HG03432 (cell line): ENCODE data around the gene SCP2.

Source experiments
- ATAC-seq: cut with Tn5 transposase; IDR thresholded peaks from one replicate; pipeline ENCODE4 v1.9.1; 2021; ENCODE audit warnings: mild to moderate bottlenecking, moderate library complexity; ENCODE audit not compliant: unreplicated experiment

The SCP2 gene

DNA sequence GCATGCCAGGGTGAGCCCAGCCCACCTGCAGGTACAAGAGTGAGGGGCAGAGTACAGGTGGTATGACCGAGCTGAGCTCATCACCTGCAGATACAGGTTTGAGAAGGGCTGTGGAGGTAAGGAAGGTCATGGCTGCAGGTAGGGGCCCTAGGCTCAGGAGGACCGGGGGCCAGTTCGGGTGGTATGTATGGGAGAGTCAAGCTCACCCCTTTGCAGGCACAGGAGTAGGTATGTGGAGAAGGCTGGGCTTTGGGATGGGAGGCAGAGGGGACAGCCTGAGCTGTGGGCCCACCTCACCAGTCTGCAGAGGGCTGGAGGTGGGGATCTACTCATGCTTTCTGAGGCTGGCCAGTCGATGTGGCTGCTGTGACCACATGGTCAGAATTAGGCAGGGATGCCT is 152.2 kb downstream of the SCP2 start:
- no peak for ATAC-seq

DNA sequence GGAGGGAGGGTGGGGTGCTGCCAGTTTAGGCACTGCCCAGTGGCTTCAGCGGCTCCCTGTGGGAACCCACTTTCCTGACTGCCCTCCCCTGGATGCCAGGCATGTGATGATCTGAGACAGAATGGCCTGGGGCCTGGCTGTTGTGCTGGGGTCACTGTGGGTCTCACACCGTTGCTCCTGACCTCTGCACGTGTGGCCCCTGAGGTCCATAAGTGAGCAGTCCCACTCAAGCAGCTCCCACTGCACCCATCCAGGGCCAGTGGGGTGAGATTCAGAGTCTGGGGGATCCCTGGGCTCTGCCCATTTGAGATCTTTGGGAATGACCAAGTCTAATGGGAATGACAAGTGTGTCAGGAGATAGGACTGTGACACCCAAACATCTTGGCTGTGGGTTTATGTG is 153.0 kb downstream of the SCP2 start:
- no peak for ATAC-seq

DNA sequence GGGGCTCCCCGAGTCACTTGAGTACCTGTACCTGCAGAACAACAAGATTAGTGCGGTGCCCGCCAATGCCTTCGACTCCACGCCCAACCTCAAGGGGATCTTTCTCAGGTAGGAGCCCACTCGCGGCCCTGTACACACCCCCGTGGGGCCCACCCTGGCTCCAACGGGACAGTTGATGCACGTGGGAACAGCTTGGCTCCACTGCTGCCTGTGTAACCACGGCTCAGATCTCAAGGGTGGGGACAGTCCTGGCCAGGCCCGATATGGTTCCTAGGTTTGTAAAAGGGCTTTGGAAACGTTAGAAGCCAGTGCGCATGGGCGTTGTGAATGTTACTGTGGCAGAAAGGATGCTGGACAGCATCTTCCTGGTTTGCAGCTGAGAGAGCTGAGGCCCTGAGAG is 153.7 kb downstream of the SCP2 start:
- ATAC-seq: no peak

DNA sequence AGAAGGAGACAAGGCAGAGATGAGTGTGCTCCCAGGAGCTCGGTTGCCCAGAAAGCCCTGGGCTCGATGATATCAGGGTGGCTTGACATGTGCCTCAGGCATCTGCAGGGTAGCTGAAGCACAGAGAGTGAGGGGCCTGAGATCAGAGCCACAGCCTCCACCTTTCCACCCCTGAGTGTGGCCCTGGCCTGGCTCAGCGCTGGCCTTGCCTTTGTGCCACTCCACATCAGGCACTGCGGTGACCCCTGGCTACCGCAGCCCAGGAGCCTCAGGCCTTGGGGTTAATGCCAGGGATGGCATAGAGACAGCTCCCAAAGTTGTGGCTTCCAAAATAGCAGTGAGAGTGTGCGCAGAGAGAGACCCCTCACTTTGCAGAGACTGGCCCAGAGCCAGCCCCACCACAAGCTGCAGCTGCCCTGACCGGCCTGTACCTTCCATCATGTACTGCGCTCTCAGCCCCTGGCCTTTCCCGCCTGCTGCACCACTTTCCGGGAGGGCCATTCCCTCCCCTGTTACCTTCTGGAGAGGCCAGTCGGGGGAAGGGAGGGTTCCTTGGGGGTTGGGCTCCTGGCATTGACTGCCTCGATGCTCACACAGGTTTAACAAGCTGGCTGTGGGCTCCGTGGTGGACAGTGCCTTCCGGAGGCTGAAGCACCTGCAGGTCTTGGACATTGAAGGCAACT is 154.4 kb downstream of the SCP2 start:
- ATAC-seq: no peak

DNA sequence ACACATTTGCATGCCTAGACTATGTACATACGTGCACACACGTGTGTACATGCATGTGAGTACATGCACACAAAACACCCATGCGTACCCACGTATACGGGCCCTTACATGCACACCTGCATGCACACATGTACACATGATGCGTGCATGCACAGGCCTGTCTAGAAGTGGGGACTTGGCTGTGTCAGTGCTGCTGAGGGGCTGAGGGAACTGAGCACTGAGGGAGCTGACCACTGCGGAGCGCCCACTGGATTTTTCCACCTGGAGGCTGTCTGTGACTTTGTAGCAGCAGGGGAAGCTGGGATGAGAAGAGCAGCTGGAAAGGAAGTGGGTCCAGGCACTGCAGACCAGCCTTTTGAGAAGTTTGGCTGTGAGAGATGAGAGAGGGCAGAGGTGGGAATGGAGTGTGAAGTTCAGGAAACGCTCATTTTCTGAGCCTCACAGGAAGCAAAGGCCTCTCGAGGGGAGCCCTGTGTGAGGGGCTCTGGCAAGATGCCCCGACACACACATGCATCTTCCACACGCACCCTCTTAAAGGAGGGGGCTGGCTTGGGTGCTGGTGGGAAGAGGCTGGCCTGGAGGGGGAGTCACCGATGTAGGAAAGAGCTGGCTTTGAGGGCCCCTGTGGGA is 155.9 kb downstream of the SCP2 start:
- ATAC-seq: no peak

DNA sequence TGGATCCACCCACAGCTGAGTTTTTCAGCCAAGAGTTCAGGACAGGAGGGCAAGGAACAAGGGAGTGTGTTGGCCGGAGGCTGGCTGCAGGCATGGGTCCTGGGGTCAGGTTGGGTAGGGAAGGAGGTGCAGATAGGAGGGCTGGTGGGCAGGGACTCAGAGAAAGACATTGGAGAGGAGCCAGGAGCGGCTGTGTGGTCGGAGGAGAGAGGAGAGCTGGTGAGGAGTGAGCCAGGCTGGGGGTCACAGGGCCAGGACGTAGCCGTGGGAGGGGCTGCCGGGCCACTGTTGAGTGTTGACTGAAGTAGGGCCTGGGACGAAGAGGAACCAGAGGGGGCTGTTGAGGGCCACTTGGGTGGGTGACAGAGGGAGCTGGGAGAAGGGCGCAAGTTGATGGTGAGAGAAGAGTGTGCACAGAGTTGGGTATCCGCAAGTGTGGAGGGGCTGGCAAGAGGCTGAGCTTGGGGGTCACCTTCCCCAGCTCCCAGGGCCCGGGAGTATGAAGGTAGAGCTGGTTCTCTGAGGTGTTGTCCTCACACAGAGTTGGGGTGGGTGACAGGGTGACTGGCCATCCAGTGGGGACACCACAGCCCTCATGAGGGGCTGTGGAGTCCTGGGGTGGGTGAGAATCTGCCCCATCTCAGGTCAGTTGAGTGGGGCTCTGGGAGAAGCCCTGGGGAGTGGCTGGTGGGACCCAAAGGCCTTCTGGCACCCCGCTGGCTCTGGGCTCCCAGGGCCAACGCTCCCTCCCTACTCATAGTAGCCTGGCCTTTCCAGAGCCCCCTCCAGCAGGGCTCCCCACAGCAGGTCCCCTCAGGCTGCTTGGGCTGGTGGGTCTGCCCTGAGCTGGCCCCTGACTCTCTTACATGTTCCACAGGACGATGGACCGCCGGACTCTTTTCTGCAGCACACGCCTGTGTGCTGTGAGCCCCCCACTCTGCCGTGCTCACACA is 156.8 kb downstream of the SCP2 start:
- ATAC-seq: no peak

DNA sequence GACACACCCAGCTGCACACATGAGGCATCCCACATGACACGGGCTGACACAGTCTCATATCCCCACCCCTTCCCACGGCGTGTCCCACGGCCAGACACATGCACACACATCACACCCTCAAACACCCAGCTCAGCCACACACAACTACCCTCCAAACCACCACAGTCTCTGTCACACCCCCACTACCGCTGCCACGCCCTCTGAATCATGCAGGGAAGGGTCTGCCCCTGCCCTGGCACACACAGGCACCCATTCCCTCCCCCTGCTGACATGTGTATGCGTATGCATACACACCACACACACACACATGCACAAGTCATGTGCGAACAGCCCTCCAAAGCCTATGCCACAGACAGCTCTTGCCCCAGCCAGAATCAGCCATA is 157.5 kb downstream of the SCP2 start:
- no peak for ATAC-seq

DNA sequence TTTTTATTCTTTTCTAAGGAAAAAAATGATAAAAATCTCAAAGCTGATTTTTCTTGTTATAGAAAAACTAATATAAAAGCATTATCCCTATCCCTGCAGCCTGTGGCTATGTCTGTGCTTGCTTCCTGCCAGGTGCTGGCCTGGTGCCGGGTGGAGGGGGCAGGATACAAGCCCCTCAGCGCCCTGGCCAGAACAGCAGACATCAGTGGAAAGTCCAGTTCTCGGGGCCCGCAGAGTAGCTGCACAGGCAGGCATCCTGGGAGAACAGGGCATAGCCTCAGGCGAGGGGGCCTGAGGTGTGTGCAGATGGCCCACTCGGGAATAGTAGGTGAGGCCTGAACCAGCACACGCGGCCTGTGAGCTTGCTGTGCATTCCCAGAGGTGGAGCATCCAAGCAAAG is 158.3 kb downstream of the SCP2 start:
- ATAC-seq: no peak

DNA sequence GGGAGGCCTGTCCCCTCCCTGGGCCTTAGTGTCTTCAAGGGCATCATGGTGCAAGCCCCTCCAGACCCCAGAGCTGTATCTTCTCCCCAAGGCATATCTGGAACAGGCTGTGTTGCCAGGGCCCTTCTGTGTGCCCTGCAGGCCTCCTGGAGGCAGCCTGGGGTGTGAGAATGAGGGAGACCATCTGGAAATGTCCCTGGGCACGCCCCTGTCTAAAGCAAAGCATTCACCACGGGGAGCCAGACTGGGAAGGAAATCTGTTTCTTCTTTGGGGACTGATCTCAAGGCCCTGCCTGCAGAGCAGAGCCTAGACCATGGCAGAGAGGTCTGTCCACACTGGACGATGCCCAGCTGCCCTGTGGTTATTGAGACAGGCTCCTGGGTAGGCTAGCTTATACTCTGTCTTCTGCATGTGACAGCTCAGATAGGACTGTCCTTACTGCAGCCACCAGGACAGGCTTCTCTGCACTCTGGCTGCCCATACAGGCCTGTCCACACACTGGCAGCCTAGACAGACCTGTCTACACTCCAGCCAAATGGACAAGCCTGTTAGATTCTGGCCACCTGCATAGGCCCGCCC is 159.5 kb downstream of the SCP2 start:
- ATAC-seq: no peak

DNA sequence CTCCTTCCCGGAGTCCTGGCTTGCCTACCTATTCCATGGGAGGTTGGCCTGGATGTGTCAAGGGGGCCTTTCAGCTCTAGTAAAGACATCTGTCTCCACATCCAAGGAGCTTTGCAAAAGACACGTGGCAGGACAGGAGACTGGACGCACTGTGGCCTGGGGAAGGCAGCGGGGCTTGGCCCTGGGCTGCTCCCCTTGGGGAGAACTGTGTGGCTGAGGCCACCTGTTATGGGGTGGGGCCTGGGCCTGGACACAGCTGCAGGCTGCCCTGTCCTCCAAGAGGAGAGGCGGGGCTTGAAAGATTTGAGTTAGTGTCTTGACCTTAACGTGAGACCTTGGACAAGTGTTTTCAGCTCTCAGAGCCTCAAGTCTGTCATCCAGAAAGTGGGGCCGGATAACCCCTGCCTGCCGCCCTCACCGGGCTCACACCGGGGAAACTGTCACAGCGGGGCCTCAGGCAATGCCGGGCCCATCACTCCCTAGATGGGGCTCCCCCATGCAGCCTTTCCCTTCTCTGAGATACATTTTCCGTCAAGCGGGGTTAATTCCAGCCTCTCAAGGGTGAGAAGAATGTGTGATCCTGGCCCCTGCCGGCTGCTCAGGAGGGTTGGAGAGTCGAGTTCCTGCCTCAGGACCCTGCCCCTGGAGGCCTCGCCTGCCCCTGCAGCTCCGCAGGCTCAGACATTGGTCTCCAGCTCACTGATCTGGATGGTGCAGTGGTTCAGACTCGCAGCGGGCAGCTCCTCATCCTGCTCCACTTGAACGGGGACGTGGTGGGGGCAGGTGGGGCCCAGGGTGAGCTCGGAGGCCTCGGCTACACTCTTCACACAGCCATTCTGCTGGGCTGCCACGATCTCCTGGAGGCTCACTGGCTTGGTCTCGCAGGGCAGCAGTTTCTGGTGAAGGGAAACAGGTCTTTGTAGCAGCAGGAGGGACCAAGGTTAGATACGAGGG is 160.5 kb downstream of the SCP2 start:
- no peak for ATAC-seq

DNA sequence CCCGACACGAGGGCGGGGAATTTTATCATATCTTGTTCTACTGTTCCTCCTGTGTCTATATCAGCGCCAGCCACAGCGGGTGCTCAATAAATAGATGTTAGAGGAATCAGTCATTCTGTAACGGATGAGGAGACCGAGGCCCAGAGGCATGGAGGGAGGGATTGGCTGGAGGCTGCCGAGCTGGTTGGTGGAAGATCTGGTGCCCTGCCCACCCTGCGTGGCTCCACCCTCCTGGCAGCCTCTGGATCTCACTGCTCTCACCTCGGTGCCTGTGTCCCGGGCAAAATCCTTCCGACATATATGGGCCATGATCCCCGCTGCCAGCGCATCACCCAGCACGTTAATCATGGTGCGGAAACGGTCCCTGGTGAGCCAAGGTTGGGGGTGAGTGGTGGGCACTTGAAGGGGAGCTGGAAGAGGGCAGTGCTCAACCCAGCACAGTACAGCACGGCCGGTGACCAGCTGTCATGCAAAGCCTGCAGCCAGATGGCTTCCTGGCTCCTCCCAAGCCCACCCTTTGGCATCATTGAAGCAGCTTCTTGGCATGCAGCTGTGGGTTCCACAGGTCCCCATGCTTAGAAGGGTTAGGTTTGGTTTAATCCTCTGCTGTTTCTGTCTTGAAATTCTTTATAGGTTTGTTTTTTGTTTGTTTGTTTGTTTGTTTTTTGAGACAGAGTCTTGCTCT is 161.7 kb downstream of the SCP2 start:
- ATAC-seq: no peak

DNA sequence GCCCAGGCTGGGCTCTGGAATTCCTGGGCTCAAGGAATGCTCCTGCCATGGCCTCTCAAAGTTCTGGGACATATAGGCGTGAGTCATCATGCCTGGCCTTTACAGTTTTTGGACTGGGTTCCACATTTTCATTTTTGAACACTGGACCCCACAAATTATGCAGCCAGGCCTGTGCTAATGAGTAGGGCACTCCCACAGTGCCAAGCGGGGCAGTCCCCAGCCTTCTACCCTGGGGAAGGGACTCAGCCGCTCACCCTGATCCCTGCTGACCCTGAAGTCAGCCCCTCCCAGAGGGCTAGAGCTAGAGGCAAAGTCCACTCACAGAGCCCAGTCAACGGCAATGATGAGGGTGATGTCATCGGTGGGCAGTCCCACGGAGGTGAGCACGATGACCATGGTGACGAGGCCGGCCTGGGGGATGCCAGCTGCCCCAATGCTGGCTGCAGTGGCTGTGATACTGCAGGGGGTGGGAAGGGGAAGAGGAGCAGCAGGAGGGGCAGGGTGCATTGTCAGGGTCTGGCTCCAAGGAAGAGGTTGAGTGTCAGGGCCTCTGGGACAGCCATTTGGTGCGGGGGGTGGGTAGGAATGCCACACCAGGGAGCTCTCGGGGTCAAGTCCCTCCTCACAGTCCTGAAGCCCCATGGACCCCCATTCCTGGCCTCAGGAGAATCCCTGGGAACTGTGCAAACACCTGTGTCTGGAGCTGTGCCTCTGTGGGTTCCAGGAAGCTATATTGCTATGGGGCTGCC is 162.6 kb downstream of the SCP2 start:
- ATAC-seq: no peak

DNA sequence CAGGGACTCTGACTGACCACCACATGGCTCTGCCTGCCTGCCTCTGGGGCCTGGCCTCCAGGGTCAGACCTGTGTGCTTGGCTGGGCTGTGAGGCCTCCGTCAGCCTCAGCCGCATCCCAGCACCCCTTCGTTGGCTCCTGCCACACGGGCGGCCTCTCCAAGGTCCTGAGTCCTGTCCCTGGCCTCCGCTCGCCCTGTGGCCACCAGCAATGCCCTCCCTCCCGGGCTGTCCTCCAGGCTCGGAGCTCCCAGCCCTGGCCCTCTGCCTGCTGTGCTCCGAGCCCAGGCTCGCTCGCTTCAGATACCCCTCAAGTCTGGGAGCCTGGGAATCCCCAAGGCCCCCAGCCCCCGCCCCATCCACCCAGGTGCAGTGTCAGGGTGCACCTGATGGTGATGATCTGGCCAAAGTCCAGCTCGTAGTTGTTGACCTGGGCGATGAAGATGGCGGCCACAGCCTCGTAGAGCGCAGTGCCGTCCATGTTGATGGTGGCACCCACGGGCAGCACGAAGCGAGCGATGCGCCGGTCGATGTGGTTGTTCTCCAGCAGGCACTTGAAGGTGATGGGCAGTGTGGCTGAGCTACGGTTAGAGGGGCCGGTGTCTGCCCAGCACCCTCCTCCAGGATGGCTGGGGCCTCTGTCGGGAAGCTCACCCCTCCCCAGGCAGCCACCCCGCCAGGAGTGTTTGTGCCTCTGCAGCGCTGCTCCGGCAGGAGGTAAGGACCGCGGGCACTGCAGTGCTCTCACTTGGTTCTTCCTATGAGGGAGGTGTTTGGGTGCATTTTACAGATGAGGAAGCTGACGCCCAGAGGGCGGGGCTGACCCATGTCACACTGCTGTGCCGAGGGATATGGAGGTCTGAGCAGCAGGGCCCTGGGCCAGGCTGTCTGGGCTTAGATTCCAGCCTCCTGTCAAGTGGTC is 163.4 kb downstream of the SCP2 start:
- no peak for ATAC-seq

DNA sequence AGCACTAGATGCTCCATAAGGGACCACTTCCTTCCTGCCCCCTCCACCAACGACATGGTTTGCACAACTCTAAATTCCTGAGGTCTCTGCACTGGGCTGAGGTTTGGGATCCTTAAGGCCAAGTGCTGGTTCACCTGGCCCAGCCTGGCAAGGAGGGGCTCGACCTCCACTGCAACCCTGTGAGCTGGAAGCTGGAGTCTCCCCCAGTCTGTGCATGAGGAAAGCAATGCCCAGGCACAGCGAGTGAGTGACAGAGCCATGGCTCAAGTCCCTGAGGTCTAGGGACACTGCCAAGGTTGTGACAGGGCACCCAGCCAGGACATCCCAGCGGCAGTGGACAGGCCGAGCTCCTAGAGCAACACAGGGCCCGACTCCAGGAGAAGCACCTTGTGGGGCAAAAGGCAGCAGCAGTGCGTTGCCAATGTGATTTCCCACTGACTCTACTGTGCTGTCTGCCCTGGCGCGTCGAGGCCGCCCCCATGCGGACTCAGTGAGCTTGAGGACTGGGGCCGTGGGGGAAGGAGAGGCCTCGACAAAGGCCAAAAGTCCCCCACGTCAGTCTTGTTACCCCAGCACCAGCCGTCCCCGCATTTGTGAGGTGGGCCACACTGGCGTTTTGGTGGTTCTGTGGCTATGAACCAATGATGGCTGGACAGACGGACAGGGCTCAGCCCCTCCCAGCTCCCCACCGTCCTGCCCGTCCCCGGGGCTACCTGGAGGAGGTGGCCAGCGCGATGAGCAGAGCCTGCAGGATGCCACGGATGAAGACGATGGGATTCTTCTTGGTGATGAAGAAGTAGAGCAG is 165.0 kb downstream of the SCP2 start:
- ATAC-seq: no peak

DNA sequence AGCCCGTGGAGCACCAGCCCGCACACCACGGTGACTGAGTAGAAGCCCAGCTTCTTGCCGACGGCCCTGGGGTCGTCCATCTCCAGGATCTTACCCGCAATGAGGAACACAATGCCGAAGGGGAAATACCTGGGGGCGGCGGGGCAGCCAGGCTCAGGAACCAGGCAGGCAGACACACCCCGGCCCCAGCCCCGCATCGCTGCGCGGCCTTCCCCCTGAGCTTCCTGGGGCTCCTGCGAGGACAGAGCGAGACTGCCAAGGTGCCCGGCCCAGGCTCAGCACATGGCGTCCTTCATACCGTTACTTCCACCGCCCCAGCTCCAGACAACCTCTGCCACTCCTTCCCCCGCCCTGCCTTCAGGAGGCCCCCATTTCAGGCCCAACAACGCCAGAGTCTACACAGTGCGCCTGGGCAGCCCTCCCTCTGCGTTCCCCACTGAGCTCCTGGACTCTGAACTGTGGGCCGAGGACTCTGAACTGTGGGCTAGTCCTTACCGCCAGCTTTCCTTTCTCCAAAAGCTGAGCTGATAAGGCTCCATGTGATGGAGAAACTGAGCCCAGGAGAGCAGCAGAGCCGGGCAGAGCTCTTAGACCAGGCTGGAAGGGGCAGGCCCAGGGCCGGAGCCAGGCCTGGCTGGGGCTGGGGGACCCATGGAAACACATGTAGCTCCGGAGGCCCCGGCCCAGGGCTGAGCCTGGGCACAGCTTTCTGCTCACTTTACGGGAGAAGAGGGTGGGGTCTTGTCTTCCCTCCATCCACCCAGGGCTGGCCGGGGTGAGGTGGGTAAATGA is 165.8 kb downstream of the SCP2 start:
- ATAC-seq: no peak

DNA sequence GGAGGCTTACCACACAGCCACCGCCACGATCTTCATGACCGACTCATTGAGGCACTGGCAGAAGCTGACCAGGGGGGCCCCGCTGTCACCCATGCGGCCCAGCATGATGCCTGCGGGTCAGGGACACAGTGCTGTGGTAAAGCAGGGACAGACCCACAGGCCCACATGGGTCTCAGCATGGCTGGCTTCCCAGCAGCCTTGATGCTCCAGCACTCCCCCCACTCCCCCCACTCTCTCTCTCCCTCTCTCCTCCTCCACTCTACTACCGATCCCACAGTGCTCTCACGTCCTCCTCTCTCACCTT is 166.3 kb downstream of the SCP2 start:
- no peak for ATAC-seq
